NCI-H1417 treated with DMSO at 0.1 percent for 48 hours (cell line): ENCODE data around the gene PRPF19.

ENCODE experiments used
- DNase-seq: peaks from one replicate; lab custom pipeline; 2025; lab: John Stamatoyannopoulos, UW

The PRPF19 gene

GRCh38 chr11:60857378-60858232, 48.8 kb downstream of the PRPF19 start:
- no peak for DNase-seq

- DNase-seq, result no peak
These were observed 50.4 kb downstream of the PRPF19 start, which contains the start of gene PTGDR2 for GRCh38 chr11:60855726-60856633. Gene PTGDR2, minus strand, starts transcription at chr11:60855950. Its CDS starts 2,228 bp downstream, at chr11:60853722.

GRCh38 chr11:60854847-60855725, 51.3 kb downstream of the PRPF19 start:
- DNase-seq, result no peak

- DNase-seq, result no peak
These were observed 52.1 kb downstream of the PRPF19 start for GRCh38 chr11:60854140-60854846.

- DNase-seq, result no peak
These were observed 53.1 kb downstream of the PRPF19 start for GRCh38 chr11:60852982-60853950.

GRCh38 chr11:60852117-60852981, 54.0 kb downstream of the PRPF19 start:
- no peak for DNase-seq

- no peak for DNase-seq
These were observed 54.9 kb downstream of the PRPF19 start for GRCh38 chr11:60851327-60852104.

GRCh38 chr11:60849641-60850520, 56.5 kb downstream of the PRPF19 start:
- no peak for DNase-seq

- DNase-seq, result no peak
These were observed 57.7 kb downstream of the PRPF19 start for GRCh38 chr11:60848714-60849151.

GRCh38 chr11:60847896-60848295, 58.5 kb downstream of the PRPF19 start:
- no peak for DNase-seq

- DNase-seq, result no peak
These were observed 59.1 kb downstream of the PRPF19 start for GRCh38 chr11:60847281-60847680.

- DNase-seq, result no peak
These were observed 61.0 kb downstream of the PRPF19 start for GRCh38 chr11:60845338-60845737.

GRCh38 chr11:60844870-60845221, 61.5 kb downstream of the PRPF19 start:
- no peak for DNase-seq

- no peak for DNase-seq
These were observed 62.1 kb downstream of the PRPF19 start for GRCh38 chr11:60844045-60844869.

GRCh38 chr11:60842668-60843600, 63.5 kb downstream of the PRPF19 start:
- DNase-seq, result no peak
